Transverse colon (tissue), 4 donors: ENCODE data around the gene SRGN. TPM values are rescaled to one million over a fixed set of nuclear protein-coding genes. Genes with fewer than 3 reads are reported as not detected.

Experiments
- DNase-seq: peaks from one replicate; pipeline ENCODE4 v3.0.0-alpha.2; 2019
- H3K27ac ChIP-seq, 4 donors: fragments of 200-600 bp; sonication (generic); 2 replicates each; pipeline ENCODE4 v1.5.1; 2016 to 2018; ENCODE audit warnings: inconsistent platforms in 4 of 4
- H3K27me3 ChIP-seq: fragments of 200-600 bp; sonication (generic); 2 replicates; pipeline ENCODE4 v1.5.1; 2017; ENCODE audit warnings: inconsistent platforms
- H3K36me3 ChIP-seq, 4 donors: fragments of 200-600 bp; sonication (generic); 2 replicates each; pipeline ENCODE4 v1.5.1; 2017 to 2019; ENCODE audit warnings: inconsistent platforms in 4 of 4
- H3K4me1 ChIP-seq, 4 donors: fragments of 200-600 bp; sonication (generic); 2 replicates each; pipeline ENCODE4 v1.5.1; 2017 to 2020; ENCODE audit warnings: inconsistent platforms in 4 of 4
- H3K4me3 ChIP-seq, 4 donors: fragments of 200-600 bp; sonication (generic); 1 replicate in 1 of 4; 2 replicates in 3 of 4; pipeline versions ENCODE4 v1.5.1 to v1.6.1; 2017 to 2019; ENCODE audit warnings: inconsistent platforms in 4 of 4
- H3K9me3 ChIP-seq, 2 donors: fragments of 200-600 bp; sonication (generic); 2 replicates each; pipeline ENCODE4 v1.5.1; 2017 to 2019; ENCODE audit warnings: inconsistent platforms in 2 of 2
- CTCF ChIP-seq, 5 experiments: fragments of 200-600 bp in 3 of 5; fragments of 450-650 bp in 2 of 5; sonication (generic) in 3 of 5; IDR thresholded peaks; 1 replicate in 2 of 5; 2 replicates in 3 of 5; pipeline ENCODE4 v1.5.1; 2016 to 2017; ENCODE audit warnings: antibody characterized with exemption in 5 of 5, inconsistent platforms in 3 of 5, mild to moderate bottlenecking in 2 of 5, moderate library complexity in 1 of 5
- EP300 ChIP-seq: sonication (generic); formaldehyde crosslinking; IDR thresholded peaks from one replicate; pipeline ENCODE4 v1.6.1; 2017; ENCODE audit warnings: antibody characterized with exemption, low read depth
- POLR2A ChIP-seq: fragments of 450-650 bp; IDR thresholded peaks from one replicate; pipeline ENCODE4 v1.6.1; 2016; ENCODE audit warnings: antibody characterized with exemption, mild to moderate bottlenecking, moderate library complexity
- POLR2AphosphoS5 ChIP-seq, 3 donors: sonication (generic); formaldehyde crosslinking; IDR thresholded peaks; one replicate each; pipeline ENCODE4 v1.6.1; 2016; ENCODE audit warnings: antibody characterized with exemption in 3 of 3
- WGBS, 2 donors: methylation state at CpG; one replicate each; pipeline ENCODE4 v1.1.5; 2018; ENCODE audit warnings: low coverage in 1 of 2; 5-methylcytosine and 5-hydroxymethylcytosine counted together
- in situ Hi-C, 4 donors: fragments of 200-750 bp; cut with MboI; loops; one replicate each; pipeline versions ENCODE4 v1.15.0 to v1.15.1; 2017; ENCODE audit warnings: low sequenced_read_pairs in 3 of 4, low pct_ligation_motif_present in 1 of 4, low pct_unique_long_range_greater_than_20kb in 1 of 4
- intact Hi-C: fragments of 100-400 bp; cut with DNase I; formaldehyde crosslinking; loops from one replicate; pipeline ENCODE4 v1.15.1; 2023; ENCODE audit warnings: low total_unique reads
- total RNA-seq, 4 donors: library from RNA; depleted of rRNA; stranded (reverse); fragments of >200 nt; gene quantifications; one replicate each; pipeline ENCODE4 v1.1.0, GENCODE V29; 2016

The SRGN gene
- total RNA-seq, 4 donors from 2014 or later, result 9.0 to 83.8 (median 20.3) TPM

GRCh38 chr10:69073736-69074364, 14.1 kb upstream of the SRGN start:
- TF ChIP-seq POLR2A, result no peak
- TF ChIP-seq POLR2AphosphoS5 (IDR thresholded peaks at IDR 0.05), result no peak
- TF ChIP-seq CTCF (IDR thresholded peaks at IDR 0.05), result no peak
- no peak for TF ChIP-seq EP300
- H3K27me3 ChIP-seq, result no peaks in the 10 kb centered on the region
- no peaks in the 10 kb centered on the region for H3K36me3 ChIP-seq
- H3K4me3 ChIP-seq, result no peak overlapping the region
- no peak for DNase-seq
- intact Hi-C loops (no loop called here), in situ Hi-C loops (no loop called here)
- no peaks in the 10 kb centered on the region for H3K9me3 ChIP-seq
- H3K27ac ChIP-seq, result no peak overlapping the region
- 68 to 80% methylated on average over 2 to 8 of the region's 8 CpGs for WGBS, 2 donors
- H3K4me1 ChIP-seq, result no peaks in the 10 kb centered on the region

GRCh38 chr10:69074532-69074931, 13.4 kb upstream of the SRGN start:
- intact Hi-C loops (no loop called here), in situ Hi-C loops (no loop called here)
- H3K4me1 ChIP-seq, result no peaks in the 10 kb centered on the region
- H3K27me3 ChIP-seq, result no peaks in the 10 kb centered on the region
- no peaks in the 10 kb centered on the region for H3K36me3 ChIP-seq
- WGBS, 2 donors, result 92 to 100% methylated on average over 3 to 4 of the region's 4 CpGs
- TF ChIP-seq EP300, result no peak
- no peak for DNase-seq
- H3K9me3 ChIP-seq, result no peaks in the 10 kb centered on the region
- no peak overlapping the region for H3K4me3 ChIP-seq
- H3K27ac ChIP-seq, result no peak overlapping the region

GRCh38 chr10:69075431-69075830, 12.5 kb upstream of the SRGN start:
- in situ Hi-C loops, result no loop called here
- H3K27me3 ChIP-seq, result no peaks in the 10 kb centered on the region

GRCh38 chr10:69078311-69078710, 9.6 kb upstream of the SRGN start:
- Histone ChIP-seq H3K27ac (no peak overlapping the region), H3K9me3 (no peaks in the 10 kb centered on the region), H3K36me3 (no peaks in the 10 kb centered on the region), H3K4me1 (no peaks in the 10 kb centered on the region), H3K27me3 (no peaks in the 10 kb centered on the region), H3K4me3 (no peak overlapping the region)
- intact Hi-C loops, result loop anchor here (5.0 kb wide), 1 partner anchor 816 kb away; no protein-coding TSS in a partner anchor
- in situ Hi-C loops, result no loop called here
- TF ChIP-seq EP300 (no peak), POLR2AphosphoS5 (IDR thresholded peaks at IDR 0.05) (no peak), POLR2A (no peak), CTCF (IDR thresholded peaks at IDR 0.05) (no peak)
- WGBS, 2 donors, result 70 to 83% methylated on average over 2 of the region's 2 CpGs
- DNase-seq, result no peak

More at GRCh38 chr10:69075431-69075830, 12.5 kb upstream of the SRGN start:
- no peaks in the 10 kb centered on the region for H3K4me1 ChIP-seq
- H3K9me3 ChIP-seq, result no peaks in the 10 kb centered on the region
- H3K4me3 ChIP-seq, result no peak overlapping the region
- no peak for TF ChIP-seq CTCF (IDR thresholded peaks at IDR 0.05)
- no peak for TF ChIP-seq POLR2A
- no peak for TF ChIP-seq POLR2AphosphoS5 (IDR thresholded peaks at IDR 0.05)
- no peak for TF ChIP-seq EP300
- no peak for DNase-seq
- H3K36me3 ChIP-seq, result no peaks in the 10 kb centered on the region
- intact Hi-C loops, result loop anchor here (5.0 kb wide), 1 partner anchor 813 kb away; no protein-coding TSS in a partner anchor
- 87% methylated on average over 4 of the region's 4 CpGs; no CpG with 5 or more reads in 1 of the 2 donors for WGBS, 2 donors
- no peak overlapping the region for H3K27ac ChIP-seq

GRCh38 chr10:69080226-69080625, 7.7 kb upstream of the SRGN start:
- no peak overlapping the region for H3K27ac ChIP-seq
- no peak for DNase-seq
- H3K27me3 ChIP-seq, result no peaks in the 10 kb centered on the region
- no peak for TF ChIP-seq EP300
- no peak for TF ChIP-seq POLR2A
- TF ChIP-seq POLR2AphosphoS5 (IDR thresholded peaks at IDR 0.05), result no peak
- no peak for TF ChIP-seq CTCF (IDR thresholded peaks at IDR 0.05)
- intact Hi-C loops, result no loop called here
- in situ Hi-C loops, result no loop called here
- H3K4me3 ChIP-seq, result no peak overlapping the region
- H3K36me3 ChIP-seq, result no peaks in the 10 kb centered on the region
- no peaks in the 10 kb centered on the region for H3K4me1 ChIP-seq
- 56 to 60% methylated on average over 4 of the region's 4 CpGs for WGBS, 2 donors
- H3K9me3 ChIP-seq, result no peaks in the 10 kb centered on the region
